ENCODE data around the gene TMEM256.

Gene TMEM256

DNA sequence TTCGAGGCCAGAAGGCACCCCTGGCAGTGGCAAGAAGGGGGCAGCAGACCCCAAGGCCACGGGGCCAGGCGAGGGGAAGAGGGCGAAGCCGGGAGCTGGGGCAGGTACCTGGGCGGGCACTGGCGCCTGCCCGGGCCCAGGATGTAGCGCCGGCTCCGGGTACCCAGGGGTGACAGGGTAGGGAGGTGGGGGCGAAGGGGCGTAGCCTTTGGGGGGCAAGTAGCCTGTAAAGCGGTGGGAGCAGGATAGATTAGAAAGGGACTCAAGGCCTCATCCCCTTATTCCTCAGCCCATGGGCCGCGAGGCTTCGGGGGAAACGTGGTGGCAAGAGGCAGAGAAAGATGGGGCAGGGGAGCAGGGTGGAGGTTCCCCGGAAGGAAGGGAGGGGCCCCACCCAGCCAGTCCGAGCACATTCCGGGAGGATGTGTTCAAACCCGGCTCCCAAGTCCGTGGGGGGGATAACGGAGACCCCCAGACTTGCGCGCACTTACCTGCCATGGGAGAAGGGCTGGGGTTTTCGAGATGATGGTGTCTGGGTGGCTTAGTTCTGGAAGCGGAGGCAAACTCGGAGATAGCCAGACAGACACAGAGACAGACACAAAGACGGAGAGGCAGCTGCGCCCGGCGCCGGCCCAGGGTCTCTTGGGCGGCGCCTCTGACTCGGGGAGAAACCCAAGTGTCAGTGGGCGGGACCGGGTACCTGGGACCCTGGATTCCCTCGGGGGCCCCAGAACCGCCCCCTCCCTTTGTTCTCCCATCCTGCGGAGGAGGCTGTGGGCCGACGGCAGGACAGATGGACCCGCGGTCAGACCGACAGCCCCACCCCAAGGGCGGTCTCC lies 10.1 kb downstream of the TMEM256 start:
- peak; percentile 80 for DNase-seq
- CTCF ChIA-PET = interaction anchor here (0.6 to 2.3 kb wide), 2 partner anchors 43 to 98 kb away, joined by 3 to 7 read pairs; no protein-coding TSS in a partner anchor
- Mint-ChIP-seq H3K4me1 (peaks cover 41% of the 10 kb centered on the region), H3K4me3 (peak overlapping the region; percentile 94), H3K27ac (peak overlapping the region; percentile 87), H3K9me3 (no peaks in the 10 kb centered on the region), H3K27me3 (peaks cover 7% of the 10 kb centered on the region), H3K36me3 (peaks cover 42% of the 10 kb centered on the region)

DNA sequence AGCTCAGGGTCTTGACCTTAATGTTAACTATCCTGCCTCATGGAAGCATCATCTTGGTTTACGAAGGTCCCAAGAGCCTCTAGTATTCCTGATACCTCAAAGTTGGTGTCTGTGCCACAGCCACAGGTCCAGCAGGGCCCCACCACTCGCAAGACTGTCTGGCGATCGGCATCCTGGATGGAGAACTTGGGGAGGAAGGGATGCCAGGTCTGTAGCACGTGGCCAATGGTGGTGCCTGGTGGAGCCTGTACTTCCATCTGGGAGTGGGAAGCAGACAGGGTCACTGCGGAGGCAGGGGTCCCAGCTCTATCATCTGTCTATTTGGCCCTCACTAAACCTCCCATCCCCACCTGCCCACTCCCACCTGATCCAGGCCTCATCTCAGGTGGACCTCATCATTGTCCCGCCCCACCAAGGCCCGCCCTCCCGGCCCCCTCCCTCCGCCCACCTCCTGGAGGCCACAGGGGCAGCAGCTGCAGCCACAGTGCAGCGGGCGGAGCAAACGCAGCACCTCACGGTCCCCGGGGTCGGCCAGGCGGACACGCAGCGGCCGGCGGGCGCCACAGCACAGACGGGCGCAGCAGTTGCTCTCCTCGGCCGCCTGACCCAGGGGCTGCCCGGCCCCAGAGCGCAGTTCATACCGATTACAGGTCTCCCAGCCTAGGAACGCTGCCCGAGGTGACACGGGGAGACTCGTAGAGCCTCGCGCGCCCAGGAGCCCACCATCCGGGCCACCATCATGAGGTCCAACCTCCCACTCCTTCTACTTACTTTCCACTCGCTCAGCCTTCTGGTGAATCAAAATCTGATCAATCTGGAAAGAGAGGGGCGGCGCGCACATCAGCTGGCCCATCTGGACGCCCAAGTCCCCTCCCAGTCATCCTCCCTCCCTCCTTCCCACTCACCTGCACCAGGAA lies 10.9 kb downstream of the TMEM256 start:
- H3K4me3 Mint-ChIP-seq = peak overlapping the region; percentile 94
- no peaks in the 10 kb centered on the region for H3K9me3 Mint-ChIP-seq
- H3K36me3 Mint-ChIP-seq = peaks cover 47% of the 10 kb centered on the region
- peaks cover 41% of the 10 kb centered on the region for H3K4me1 Mint-ChIP-seq
- DNase-seq = no peak
- CTCF ChIA-PET = interaction anchor here (0.6 to 0.7 kb wide), 3 partner anchors 44 to 106 kb away, joined by 3 to 4 read pairs (median 3); no protein-coding TSS in a partner anchor
- H3K27me3 Mint-ChIP-seq = peaks cover 7% of the 10 kb centered on the region
- peak overlapping the region; percentile 75 for H3K27ac Mint-ChIP-seq

DNA sequence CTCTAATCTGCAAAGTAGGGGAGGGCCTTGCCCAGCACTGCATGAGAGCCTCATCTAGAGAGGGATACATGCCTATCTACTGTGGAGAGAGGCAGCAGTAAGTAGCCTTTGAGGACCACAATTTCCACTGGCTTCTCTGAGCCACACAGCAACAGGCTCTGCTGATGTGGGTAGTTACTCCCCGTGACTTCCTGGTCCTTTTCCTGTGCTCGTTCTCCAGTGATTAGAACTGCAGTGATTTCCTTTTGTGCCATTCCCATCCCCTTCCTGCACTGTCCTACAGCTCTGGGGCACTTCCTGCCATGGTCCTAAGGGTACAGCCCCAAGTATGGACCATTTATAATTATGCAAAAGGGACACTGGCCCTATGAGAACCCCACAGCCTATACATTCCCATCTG lies 12.6 kb downstream of the TMEM256 start:
- H3K4me3 Mint-ChIP-seq = no peak overlapping the region
- CTCF ChIA-PET = interaction anchor here (1.0 kb wide), 1 partner anchor 36 kb away, joined by 3 read pairs; no protein-coding TSS in a partner anchor
- no peaks in the 10 kb centered on the region for H3K9me3 Mint-ChIP-seq
- no peak overlapping the region for H3K27ac Mint-ChIP-seq
- H3K36me3 Mint-ChIP-seq = peaks cover 53% of the 10 kb centered on the region
- peaks cover 7% of the 10 kb centered on the region for H3K27me3 Mint-ChIP-seq
- H3K4me1 Mint-ChIP-seq = peaks cover 45% of the 10 kb centered on the region
- no peak for DNase-seq

DNA sequence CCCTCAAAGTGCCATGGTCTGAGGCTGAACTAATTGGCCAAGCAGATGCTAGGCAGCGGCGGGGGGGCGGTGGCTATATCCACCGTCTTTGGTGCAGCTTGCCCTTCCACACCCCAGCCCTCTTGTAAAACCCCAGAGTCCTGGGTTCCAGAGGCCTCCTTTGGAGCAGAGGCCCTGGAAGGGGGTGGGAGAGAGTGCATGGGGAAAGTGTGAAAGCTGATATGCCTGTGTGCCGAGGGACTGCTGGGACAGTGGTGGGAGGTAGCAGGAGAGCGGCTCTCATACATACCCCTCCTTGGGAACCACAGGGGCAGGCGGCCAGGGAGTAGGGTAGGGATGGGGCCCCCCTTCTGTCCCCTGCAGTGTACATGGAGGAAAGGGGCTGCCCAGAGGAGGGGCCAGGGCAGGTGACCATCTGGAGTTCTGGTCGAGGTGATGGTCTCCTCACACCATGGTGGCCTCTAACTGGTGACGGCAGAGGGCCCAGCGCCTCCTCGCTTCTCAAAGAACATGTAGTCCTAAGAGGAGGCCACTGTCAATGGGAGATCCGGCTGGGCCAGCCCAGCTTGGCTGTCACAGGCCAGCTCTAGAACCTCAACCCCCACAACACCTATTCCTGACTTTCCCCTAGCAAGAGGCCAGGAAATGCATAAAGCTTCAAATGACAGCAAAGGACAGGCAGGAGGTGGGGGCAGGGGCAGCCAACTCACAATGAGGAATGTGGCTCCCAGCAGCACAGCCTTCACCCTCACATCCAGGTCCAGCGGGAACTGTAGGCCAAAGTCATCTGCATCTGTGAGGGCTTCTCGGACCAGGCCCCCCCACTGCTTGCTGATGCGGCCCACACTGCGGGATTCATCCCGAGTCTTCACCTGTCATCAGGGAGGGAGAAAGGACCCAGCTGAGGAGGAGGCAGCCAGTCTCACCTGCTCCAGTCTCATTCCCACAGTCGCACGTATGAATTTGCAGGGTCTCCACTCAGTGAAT lies 13.7 kb downstream of the TMEM256 start:
- no peaks in the 10 kb centered on the region for H3K9me3 Mint-ChIP-seq
- DNase-seq = no peak
- peaks cover 45% of the 10 kb centered on the region for H3K4me1 Mint-ChIP-seq
- peak overlapping the region; percentile 5 for H3K27ac Mint-ChIP-seq
- CTCF ChIA-PET = no interaction called here
- H3K36me3 Mint-ChIP-seq = peaks cover 56% of the 10 kb centered on the region
- H3K4me3 Mint-ChIP-seq = no peak overlapping the region
- H3K27me3 Mint-ChIP-seq = peaks cover 3% of the 10 kb centered on the region

DNA sequence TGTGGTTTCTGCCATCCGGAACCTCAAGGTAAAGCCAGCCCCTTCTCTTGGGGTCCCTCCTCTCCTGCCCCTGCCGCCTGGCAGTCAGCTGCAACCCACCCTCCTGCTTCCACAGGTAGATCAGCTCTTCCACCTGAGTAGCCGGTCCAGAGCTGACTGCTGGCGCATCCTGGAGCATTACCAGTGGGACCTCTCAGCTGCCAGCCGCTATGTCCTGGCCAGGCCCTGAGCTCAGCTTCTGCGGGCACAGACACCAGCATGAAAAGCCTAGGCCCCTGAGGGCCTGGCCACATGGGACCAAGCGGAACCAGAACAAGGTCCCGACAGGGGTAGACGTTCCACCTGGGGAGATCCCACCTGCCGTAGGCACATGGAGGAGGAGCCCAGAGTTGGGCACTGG lies 15.0 kb downstream of the TMEM256 start:
- H3K27ac Mint-ChIP-seq = no peak overlapping the region
- H3K4me1 Mint-ChIP-seq = peaks cover 44% of the 10 kb centered on the region
- CTCF ChIA-PET = no interaction called here
- no peaks in the 10 kb centered on the region for H3K27me3 Mint-ChIP-seq
- H3K9me3 Mint-ChIP-seq = no peaks in the 10 kb centered on the region
- H3K36me3 Mint-ChIP-seq = peaks cover 54% of the 10 kb centered on the region
- no peak overlapping the region for H3K4me3 Mint-ChIP-seq
- DNase-seq = no peak

DNA sequence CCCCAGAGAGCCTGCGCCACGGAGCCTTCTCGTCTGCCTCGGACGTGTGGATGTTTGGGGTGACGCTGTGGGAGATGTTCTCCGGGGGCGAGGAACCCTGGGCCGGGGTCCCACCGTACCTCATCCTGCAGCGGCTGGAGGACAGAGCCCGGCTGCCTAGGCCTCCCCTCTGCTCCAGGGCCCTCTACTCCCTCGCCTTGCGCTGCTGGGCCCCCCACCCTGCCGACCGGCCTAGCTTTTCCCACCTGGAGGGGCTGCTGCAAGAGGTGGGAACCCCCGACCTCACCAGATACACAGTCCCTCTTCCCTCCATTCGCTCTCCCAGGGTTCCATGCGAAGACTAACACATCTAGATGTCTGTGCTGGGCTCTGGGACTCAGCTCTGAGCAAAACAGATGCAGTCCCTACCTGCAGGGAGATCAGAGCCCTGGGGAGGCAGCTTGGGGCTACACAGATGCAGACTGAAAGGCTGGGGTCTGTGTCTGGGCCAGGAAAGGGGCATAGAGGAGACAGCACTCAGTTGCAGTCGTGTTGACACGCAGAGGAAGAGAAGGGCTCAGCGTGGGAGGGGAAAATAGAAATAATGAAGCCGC lies 19.3 kb downstream of the TMEM256 start:
- CTCF ChIA-PET = interaction anchor here (1.1 kb wide), 1 partner anchor 130 kb away, joined by 3 read pairs; no protein-coding TSS in a partner anchor
- Mint-ChIP-seq H3K36me3 (peaks cover 21% of the 10 kb centered on the region), H3K27me3 (peaks cover 40% of the 10 kb centered on the region), H3K4me3 (peak overlapping the region; percentile 74), H3K27ac (peak overlapping the region; percentile 49), H3K9me3 (peaks cover 1% of the 10 kb centered on the region), H3K4me1 (peaks cover 26% of the 10 kb centered on the region)
- no peak for DNase-seq

DNA sequence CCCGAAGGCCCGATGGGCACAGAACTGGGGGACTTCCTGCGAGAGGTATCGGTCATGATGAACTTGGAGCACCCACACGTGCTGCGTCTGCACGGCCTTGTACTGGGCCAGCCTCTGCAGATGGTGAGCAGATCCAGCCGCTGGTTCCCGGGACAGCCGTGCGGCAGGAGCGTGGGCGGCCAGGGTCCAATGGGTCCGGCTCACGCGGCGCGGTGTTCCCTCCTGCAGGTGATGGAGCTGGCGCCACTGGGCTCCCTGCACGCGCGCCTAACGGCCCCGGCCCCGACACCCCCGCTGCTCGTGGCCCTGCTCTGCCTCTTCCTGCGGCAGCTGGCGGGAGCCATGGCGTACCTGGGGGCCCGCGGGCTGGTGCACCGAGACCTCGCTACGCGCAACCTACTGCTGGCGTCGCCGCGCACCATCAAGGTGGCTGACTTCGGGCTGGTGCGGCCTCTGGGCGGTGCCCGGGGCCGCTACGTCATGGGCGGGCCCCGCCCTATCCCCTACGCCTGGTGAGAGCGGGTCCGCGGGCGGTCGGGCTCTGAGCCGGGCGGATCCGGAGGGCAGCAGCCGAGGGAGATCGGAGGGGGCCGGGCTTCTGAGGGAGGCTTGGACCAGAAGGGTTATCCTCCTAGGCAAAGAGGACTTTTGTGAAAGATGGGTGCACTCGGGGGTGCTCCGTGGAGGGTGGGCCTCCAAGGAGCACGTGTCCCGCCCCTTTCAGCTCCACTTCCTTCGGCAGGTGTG lies 20.0 kb downstream of the TMEM256 start:
- Mint-ChIP-seq H3K4me3 (peak overlapping the region; percentile 74), H3K36me3 (peaks cover 17% of the 10 kb centered on the region), H3K27ac (peak overlapping the region; percentile 49), H3K27me3 (peaks cover 47% of the 10 kb centered on the region), H3K4me1 (peaks cover 25% of the 10 kb centered on the region), H3K9me3 (peaks cover 7% of the 10 kb centered on the region)
- CTCF ChIA-PET = interaction anchor here (1.1 kb wide), 1 partner anchor 131 kb away, joined by 3 read pairs; no protein-coding TSS in a partner anchor
- DNase-seq = peak; percentile 87

DNA sequence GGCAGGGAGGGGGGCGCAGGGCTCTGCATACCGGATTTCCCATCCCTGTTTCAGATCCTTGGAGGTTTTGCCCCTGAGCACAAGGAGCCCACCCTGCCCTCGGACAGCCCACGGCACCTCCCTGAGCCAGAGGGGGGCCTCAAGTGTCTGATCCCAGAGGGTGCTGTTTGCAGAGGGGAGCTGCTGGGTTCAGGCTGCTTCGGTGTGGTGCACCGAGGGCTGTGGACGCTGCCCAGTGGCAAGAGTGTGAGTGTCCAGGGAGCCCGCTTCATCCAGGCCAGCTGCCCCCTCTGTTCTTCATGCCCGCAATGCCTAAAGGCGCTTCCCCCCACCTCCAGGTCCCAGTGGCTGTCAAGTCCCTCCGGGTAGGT lies 20.5 kb downstream of the TMEM256 start:
- Mint-ChIP-seq H3K36me3 (peaks cover 13% of the 10 kb centered on the region), H3K27me3 (peaks cover 51% of the 10 kb centered on the region), H3K4me3 (peak overlapping the region; percentile 50), H3K27ac (no peak overlapping the region), H3K4me1 (peaks cover 25% of the 10 kb centered on the region), H3K9me3 (peaks cover 7% of the 10 kb centered on the region)
- CTCF ChIA-PET = no interaction called here
- no peak for DNase-seq

DNA sequence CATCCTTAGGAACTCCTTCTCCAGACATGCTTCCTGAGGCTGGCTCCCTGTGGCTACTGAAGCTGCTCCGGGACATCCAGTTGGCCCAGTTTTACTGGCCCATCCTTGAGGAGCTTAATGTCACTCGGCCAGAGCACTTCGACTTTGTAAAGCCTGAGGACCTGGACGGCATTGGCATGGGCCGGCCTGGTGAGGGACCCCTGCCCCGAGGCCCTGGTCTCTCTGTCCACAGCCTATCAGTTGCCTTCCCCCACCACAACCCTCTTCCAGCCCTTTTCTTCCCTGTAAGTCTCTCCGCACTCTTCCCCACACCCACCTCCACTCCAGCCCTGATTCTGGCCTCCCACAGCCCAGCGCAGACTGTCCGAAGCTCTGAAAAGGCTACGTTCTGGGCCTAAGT lies 21.0 kb downstream of the TMEM256 start:
- H3K9me3 Mint-ChIP-seq = peaks cover 7% of the 10 kb centered on the region
- peaks cover 55% of the 10 kb centered on the region for H3K27me3 Mint-ChIP-seq
- no peak for DNase-seq
- CTCF ChIA-PET = no interaction called here
- peaks cover 11% of the 10 kb centered on the region for H3K36me3 Mint-ChIP-seq
- H3K4me1 Mint-ChIP-seq = peaks cover 25% of the 10 kb centered on the region
- peak overlapping the region; percentile 50 for H3K4me3 Mint-ChIP-seq
- H3K27ac Mint-ChIP-seq = no peak overlapping the region

DNA sequence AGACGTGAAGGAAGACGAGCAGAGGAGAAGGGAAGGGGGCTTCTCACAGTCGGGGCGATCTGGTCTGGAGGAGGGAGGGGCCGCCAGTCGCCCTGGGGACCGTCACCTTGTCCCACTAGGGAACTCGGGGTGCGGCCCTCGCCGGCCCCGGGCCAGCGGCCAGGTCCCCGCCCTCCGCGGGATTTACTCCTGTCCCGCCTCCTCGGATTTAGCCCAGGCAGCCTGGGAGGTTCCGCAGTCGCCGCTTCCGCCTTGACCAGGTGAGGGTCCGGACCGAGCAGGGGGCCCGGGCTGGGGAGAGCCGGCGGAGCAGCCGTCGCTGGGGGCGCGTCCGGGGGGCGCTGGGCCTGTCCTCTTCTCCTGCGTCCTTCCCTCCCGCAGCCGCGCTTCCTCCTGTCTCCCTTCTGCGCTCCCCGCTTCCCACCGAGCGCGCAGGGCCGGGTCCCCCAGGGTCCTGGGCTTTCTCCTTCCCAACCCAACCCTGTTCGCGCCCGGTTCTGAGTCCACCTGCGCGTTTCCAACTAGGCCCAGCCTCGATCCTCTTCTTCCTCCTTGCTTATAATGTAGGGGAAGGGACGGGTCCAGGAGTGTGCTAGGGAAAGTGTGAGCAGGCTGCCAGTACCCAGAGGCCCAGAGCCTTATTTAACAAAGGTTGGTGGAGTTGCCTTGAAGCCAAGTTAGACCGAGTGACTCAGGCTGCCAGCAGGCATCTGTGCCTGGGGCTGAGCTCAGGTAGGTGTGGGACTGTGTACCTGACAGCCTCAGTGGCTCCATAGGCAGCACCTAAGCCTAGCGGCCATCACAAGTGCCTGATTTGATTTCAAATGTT lies 22.8 kb downstream of the TMEM256 start, which contains the start of gene TNK1:
Gene TNK1, plus strand, starts transcription at position 235 of the 829 bp plus-strand sequence. CDS start 1,838 bp downstream, outside the sequence.
- Mint-ChIP-seq H3K27me3 (peaks cover 65% of the 10 kb centered on the region), H3K9me3 (peaks cover 7% of the 10 kb centered on the region), H3K4me1 (peaks cover 20% of the 10 kb centered on the region), H3K27ac (no peak within 1 kb of the TSS), H3K36me3 (peaks cover 6% of the 10 kb centered on the region), H3K4me3 (no peak within 1 kb of the TSS)
- DNase-seq = no peak
- CTCF ChIA-PET = no interaction called here

DNA sequence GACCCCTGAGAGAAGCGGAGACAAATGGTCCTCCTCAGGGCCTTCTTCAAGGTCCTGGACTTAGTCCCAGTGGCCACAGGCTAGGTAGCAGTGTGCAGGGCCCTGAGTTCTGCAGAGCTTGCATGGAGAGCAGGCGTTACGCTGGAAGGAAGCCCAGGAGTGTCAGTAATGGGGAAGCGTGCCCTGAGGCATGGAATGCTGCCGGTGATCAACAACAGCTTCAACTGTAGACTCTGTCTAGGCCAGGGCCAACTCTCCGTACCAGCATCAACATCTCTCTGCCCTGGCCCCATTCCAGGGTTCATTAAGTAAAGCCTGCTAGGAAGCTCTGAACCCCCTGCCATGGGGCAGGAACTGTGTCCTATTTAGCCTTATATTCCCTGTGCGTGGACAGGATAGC lies 23.6 kb downstream of the TMEM256 start:
- peaks cover 65% of the 10 kb centered on the region for H3K27me3 Mint-ChIP-seq
- DNase-seq = no peak
- H3K4me3 Mint-ChIP-seq = no peak overlapping the region
- H3K36me3 Mint-ChIP-seq = peaks cover 2% of the 10 kb centered on the region
- peaks cover 7% of the 10 kb centered on the region for H3K9me3 Mint-ChIP-seq
- CTCF ChIA-PET = no interaction called here
- no peak overlapping the region for H3K27ac Mint-ChIP-seq
- peaks cover 17% of the 10 kb centered on the region for H3K4me1 Mint-ChIP-seq

DNA sequence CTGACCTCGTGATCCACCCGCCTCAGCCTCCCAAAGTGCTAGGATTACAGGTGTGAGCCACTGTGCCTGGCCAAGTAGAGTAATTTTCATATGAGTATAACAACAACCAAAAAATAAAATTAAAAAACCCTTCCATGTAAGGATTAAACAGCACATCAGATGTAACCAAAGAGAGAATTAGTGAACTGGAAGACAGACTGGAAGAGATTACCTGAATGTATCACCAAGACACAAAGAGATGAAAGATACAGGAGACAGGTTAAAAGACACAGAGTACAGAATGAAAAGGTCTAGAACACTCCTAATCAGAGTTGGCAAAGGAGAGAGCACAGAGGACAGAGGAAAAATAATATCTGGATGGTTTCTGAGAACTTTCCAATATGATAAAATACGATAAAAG lies 24.8 kb downstream of the TMEM256 start:
- H3K27me3 Mint-ChIP-seq = peaks cover 65% of the 10 kb centered on the region
- CTCF ChIA-PET = no interaction called here

More for the DNA sequence above, 24.8 kb downstream of the TMEM256 start:
- peaks cover 2% of the 10 kb centered on the region for H3K36me3 Mint-ChIP-seq
- no peak overlapping the region for H3K27ac Mint-ChIP-seq
- no peak overlapping the region for H3K4me3 Mint-ChIP-seq
- H3K9me3 Mint-ChIP-seq = peaks cover 7% of the 10 kb centered on the region
- H3K4me1 Mint-ChIP-seq = peaks cover 11% of the 10 kb centered on the region
- DNase-seq = no peak
